Lung (tissue), 12 donors: ENCODE measurements around the gene CLIC4. TPM values are rescaled to one million over a fixed set of nuclear protein-coding genes. Genes with fewer than 3 reads are reported as not detected.
A peak's percentile ranks its signal among the peaks of the same experiment; 100 is the strongest.
"Not testable (repeated sequence)": the region's sequence is repeated elsewhere in the genome, so short reads cannot be mapped to it uniquely, and the experiment has no call there.

Experiments used
- ATAC-seq: fragments of 200-7000 bp; cut with Tn5 transposase; one replicate; pipeline ENCODE4 v1.9.1; 2020; ENCODE audit warnings: moderate number of reproducible peaks; ENCODE audit not compliant: insufficient read depth, low FRiP score
- DNase-seq, 3 donors: peaks; one replicate each; pipeline ENCODE4 v3.0.0-alpha.2; 2013 to 2017
- H3K27ac ChIP-seq, 2 donors: one replicate each; pipeline ENCODE4 v1.5.1; 2013; ENCODE audit warnings: mild to moderate bottlenecking in 2 of 2, moderate library complexity in 2 of 2, control low read depth in 1 of 2, inconsistent platforms in 1 of 2, low read depth in 1 of 2, low read length in 1 of 2
- H3K27me3 ChIP-seq, 3 donors: one replicate each; pipeline ENCODE4 v1.5.1; 2013; ENCODE audit warnings: low read length in 2 of 3; ENCODE audit not compliant: control insufficient read depth in 3 of 3, insufficient read depth in 3 of 3
- H3K36me3 ChIP-seq, 4 donors: one replicate each; pipeline ENCODE4 v1.5.1; 2013; ENCODE audit warnings: low read length in 4 of 4, mild to moderate bottlenecking in 1 of 4, moderate library complexity in 1 of 4; ENCODE audit not compliant: control insufficient read depth in 4 of 4, insufficient read depth in 4 of 4
- H3K4me1 ChIP-seq, 5 donors: one replicate each; pipeline ENCODE4 v1.5.1; 2013; ENCODE audit warnings: low read length in 5 of 5, mild to moderate bottlenecking in 2 of 5, moderate library complexity in 1 of 5; ENCODE audit not compliant: control insufficient read depth in 5 of 5, insufficient read depth in 5 of 5
- H3K4me3 ChIP-seq: one replicate; pipeline ENCODE4 v1.5.1; 2013; ENCODE audit warnings: mild to moderate bottlenecking, control low read depth, moderate library complexity
- H3K9ac ChIP-seq, 2 donors: one replicate each; pipeline ENCODE4 v1.5.1; 2013; ENCODE audit warnings: low read length in 2 of 2, control low read depth in 1 of 2; ENCODE audit not compliant: insufficient read depth in 1 of 2
- H3K9me3 ChIP-seq, 4 donors: one replicate each; pipeline ENCODE4 v1.5.1; 2013; ENCODE audit warnings: low read length in 3 of 4, mild to moderate bottlenecking in 1 of 4, moderate library complexity in 1 of 4; ENCODE audit not compliant: control insufficient read depth in 4 of 4, insufficient read depth in 3 of 4
- CTCF ChIP-seq: IDR thresholded peaks from 2 replicates; pipeline ENCODE4 v1.5.1; 2012; ENCODE audit warnings: mild to moderate bottlenecking; ENCODE audit errors: control extremely low read depth, extremely low read depth
- WGBS, 2 donors: extraction: QIAGEN DNeasy Blood & Tissue Kit; methylation state at CpG; one replicate each; pipeline ENCODE4 v1.1.7; 2013; 5-methylcytosine and 5-hydroxymethylcytosine counted together
- polyA plus RNA-seq, 2 donors: library from polyadenylated mRNA; stranded (reverse); fragments of 200-250 nt; gene quantifications; one replicate each; pipeline ENCODE4 v1.2.1, GENCODE V29; 2013
- total RNA-seq, 2 donors: library from RNA; depleted of rRNA in 1 of 2; stranded (reverse); fragments of >200 nt in 1 of 2; gene quantifications; one replicate each; pipeline ENCODE4 v1.2.1, GENCODE V29; 2014 to 2021
- donor health status: control.
- donor health status: control.
- donor health status: Bipolar disorder and iron deficiency.
- donor health status: healthy.
- donor health status: DM: yes; HTN: yes; CAD: no.

The CLIC4 gene
- total and polyA plus RNA-seq, 4 donors = 52.0 to 236 (median 166) TPM

- 49 to 75% methylated on average over 4 of the region's 4 CpGs for WGBS, 2 donors
- DNase-seq (no peak), ATAC-seq (no peak)
- Histone ChIP-seq H3K27ac (peak overlapping the region in 1 of 2 donors; percentile 87), H3K9ac (no peak overlapping the region), H3K4me1 (peaks cover 0 to 33% (median 0%) of the 10 kb centered on the region in 5 donors), H3K36me3 (peaks cover 0 to 7% (median 4%) of the 10 kb centered on the region in 4 donors), H3K4me3 (no peak overlapping the region), H3K27me3 (no peaks in the 10 kb centered on the region), H3K9me3 (no peaks in the 10 kb centered on the region)
- TF ChIP-seq CTCF = no peak
These were observed 48.3 kb downstream of the CLIC4 start for GRCh38 chr1:24793447-24794129.

- DNase-seq, H3K36me3 ChIP-seq, H3K4me3 ChIP-seq, H3K27me3 ChIP-seq, ATAC-seq, H3K9me3 ChIP-seq, H3K9ac ChIP-seq: not testable (repeated sequence)
- Histone ChIP-seq H3K27ac (peak overlapping the region in 1 of 2 donors; percentile 87), H3K4me1 (peaks cover 0 to 32% (median 0%) of the 10 kb centered on the region in 5 donors)
- WGBS, 2 donors = 34 to 57% methylated on average over 2 of the region's 2 CpGs
These were observed 48.9 kb downstream of the CLIC4 start for GRCh38 chr1:24794130-24794502.

GRCh38 chr1:24795236-24795635 is 50.0 kb downstream of the CLIC4 start:
- Histone ChIP-seq H3K9ac (no peak overlapping the region), H3K9me3 (no peaks in the 10 kb centered on the region), H3K4me3 (no peak overlapping the region), H3K27me3 (no peaks in the 10 kb centered on the region), H3K27ac (peak overlapping the region in 1 of 2 donors; percentile 87), H3K36me3 (peaks cover 0 to 7% (median 4%) of the 10 kb centered on the region in 4 donors), H3K4me1 (peaks cover 0 to 25% (median 0%) of the 10 kb centered on the region in 5 donors)
- 80 to 85% methylated on average over 5 of the region's 5 CpGs for WGBS, 2 donors
- ATAC-seq (no peak), DNase-seq (no peak)
- TF ChIP-seq CTCF = no peak

DNA sequence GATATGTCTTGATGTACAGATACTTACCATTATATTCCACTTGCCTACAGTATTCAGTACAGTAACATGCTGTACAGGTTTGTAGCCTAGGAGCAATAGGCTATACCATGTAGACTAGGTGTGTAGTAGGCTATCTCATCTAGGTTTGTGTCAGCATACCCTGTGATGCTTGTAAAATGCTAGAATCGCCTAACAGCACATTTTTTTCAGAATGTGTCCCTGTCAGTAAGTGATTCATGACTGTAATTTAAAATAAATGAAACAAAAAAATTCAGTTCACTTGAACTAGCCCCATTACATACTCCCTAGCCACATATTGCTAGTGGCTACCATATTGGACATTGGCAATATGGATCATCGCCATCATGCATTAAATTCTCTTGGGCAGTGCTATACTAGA is 51.3 kb downstream of the CLIC4 start:
- no peak for DNase-seq
- TF ChIP-seq CTCF = no peak
- 97% methylated on average over 2 of the region's 2 CpGs for WGBS, 2 donors
- H3K27ac ChIP-seq = no peak overlapping the region
- H3K9me3 ChIP-seq = no peaks in the 10 kb centered on the region
- H3K27me3 ChIP-seq = no peaks in the 10 kb centered on the region
- peaks cover 0 to 26% (median 0%) of the 10 kb centered on the region in 5 donors for H3K4me1 ChIP-seq
- no peak for ATAC-seq
- no peak overlapping the region for H3K4me3 ChIP-seq
- peaks cover 0 to 7% (median 4%) of the 10 kb centered on the region in 4 donors for H3K36me3 ChIP-seq
- H3K9ac ChIP-seq = no peak overlapping the region

DNA sequence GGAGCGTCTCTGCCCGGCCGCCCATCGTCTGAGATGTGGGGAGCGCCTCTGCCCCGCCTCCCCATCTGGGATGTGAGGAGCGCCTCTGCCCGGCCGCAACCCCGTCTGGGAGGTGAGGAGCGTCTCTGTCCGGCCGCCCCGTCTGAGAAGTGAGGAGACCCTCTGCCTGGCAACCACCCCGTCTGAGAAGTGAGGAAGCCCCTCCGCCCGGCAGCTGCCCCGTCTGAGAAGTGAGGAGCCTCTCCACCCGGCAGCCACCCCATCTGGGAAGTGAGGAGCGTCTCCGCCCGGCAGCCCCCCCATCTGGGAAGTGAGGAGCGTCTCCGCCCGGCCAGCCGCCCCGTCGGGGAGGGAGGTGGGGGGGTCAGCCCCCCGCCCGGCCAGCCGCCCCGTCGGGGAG is 54.0 kb downstream of the CLIC4 start:
- H3K36me3 ChIP-seq, H3K4me3 ChIP-seq, ATAC-seq, H3K27me3 ChIP-seq, H3K9ac ChIP-seq, DNase-seq, H3K27ac ChIP-seq, H3K9me3 ChIP-seq: not testable (repeated sequence)
- peaks cover 0 to 40% (median 0%) of the 10 kb centered on the region in 5 donors for H3K4me1 ChIP-seq
- 94 to 96% methylated on average over 30 to 33 of the region's 33 CpGs for WGBS, 2 donors
